ENCODE measurements around the gene ME2.

- TF ChIP-seq CTCF (IDR thresholded peaks at IDR 0.05) (no peak), POLR2AphosphoS5 (IDR thresholded peaks at IDR 0.05) (no peak), POLR2A (IDR thresholded peaks at IDR 0.05) (no peak)
These were observed 8.0 kb downstream of the ME2 start for GRCh38 chr18:50886929-50887328.
